HG03460 (cell line): ENCODE data around the gene KCTD7.
"Not testable (repeated sequence)": the region's sequence is repeated elsewhere in the genome, so short reads cannot be mapped to it uniquely, and the experiment has no call there.

ENCODE experiments used
- ATAC-seq: cut with Tn5 transposase; IDR thresholded peaks from one replicate; pipeline ENCODE4 v1.9.1; 2021; ENCODE audit not compliant: unreplicated experiment

The KCTD7 gene

GRCh38 chr7:66653719-66654274 is 25.1 kb downstream of the KCTD7 start:
- ATAC-seq: not testable (repeated sequence)

GRCh38 chr7:66654275-66655112 is 25.8 kb downstream of the KCTD7 start:
- peak; percentile 92 for ATAC-seq

GRCh38 chr7:66655113-66655806 is 26.6 kb downstream of the KCTD7 start:
- ATAC-seq: peak; percentile 14

- ATAC-seq: not testable (repeated sequence)
These were observed 27.3 kb downstream of the KCTD7 start for GRCh38 chr7:66655826-66656485.

GRCh38 chr7:66657798-66658197 is 29.1 kb downstream of the KCTD7 start:
- no peak for ATAC-seq

GRCh38 chr7:66662646-66663264 is 34.1 kb downstream of the KCTD7 start:
- no peak for ATAC-seq

GRCh38 chr7:66664590-66665293 is 36.1 kb downstream of the KCTD7 start:
- ATAC-seq: no peak

GRCh38 chr7:66666313-66666952 is 37.8 kb downstream of the KCTD7 start:
- no peak for ATAC-seq

- ATAC-seq: no peak
These were observed 38.5 kb downstream of the KCTD7 start for GRCh38 chr7:66667023-66667728.

- no peak for ATAC-seq
These were observed 39.4 kb downstream of the KCTD7 start for GRCh38 chr7:66668112-66668511.

- ATAC-seq: no peak
These were observed 40.0 kb downstream of the KCTD7 start for GRCh38 chr7:66668677-66669076.

GRCh38 chr7:66669088-66669487 is 40.4 kb downstream of the KCTD7 start:
- ATAC-seq: no peak

- ATAC-seq: no peak
These were observed 40.8 kb downstream of the KCTD7 start for GRCh38 chr7:66669496-66669895.

GRCh38 chr7:66671034-66671433 is 42.4 kb downstream of the KCTD7 start:
- no peak for ATAC-seq

GRCh38 chr7:66671486-66671885 is 42.8 kb downstream of the KCTD7 start:
- not testable (repeated sequence) for ATAC-seq

GRCh38 chr7:66672432-66673123 is 43.9 kb downstream of the KCTD7 start:
- not testable (repeated sequence) for ATAC-seq

GRCh38 chr7:66673124-66673640 is 44.5 kb downstream of the KCTD7 start:
- not testable (repeated sequence) for ATAC-seq

GRCh38 chr7:66679633-66680244 is 51.1 kb downstream of the KCTD7 start:
- no peak for ATAC-seq
